MCF 10A (cell line): Measurements from ENCODE around the gene ANKRD40. TPM values are rescaled to one million over a fixed set of nuclear protein-coding genes. Genes with fewer than 3 reads are reported as not detected.
"Not testable (repeated sequence)": the region's sequence is repeated elsewhere in the genome, so short reads cannot be mapped to it uniquely, and the experiment has no call there.

Experiments used
- BruUV-seq: library from RNA; stranded (reverse); fragments of 400-500 nt; replicated peaks from 2 replicates; lab custom pipeline; 2021; lab: Mats Ljungman, UMichigan
- CTCF ChIA-PET: fragments of 300-600 bp; sonication (Branson Sonifier 250); formaldehyde crosslinking; extraction: SDS; loops from one replicate; lab custom pipeline; 2021; ENCODE audit warnings: antibody characterized with exemption, inconsistent platforms; lab: Yijun Ruan, JAX
- POLR2A ChIA-PET: fragments of 300-600, 350-650 bp; sonication (Branson Sonifier 250); formaldehyde crosslinking; extraction: SDS; loops from one replicate; lab custom pipeline; 2020; ENCODE audit warnings: antibody characterized with exemption, inconsistent platforms; lab: Yijun Ruan, JAX
- DNase-seq: peaks from one replicate; pipeline ENCODE4 v3.0.0-alpha.2; 2018; ENCODE audit not compliant: unreplicated experiment
- H3K27ac Mint-ChIP-seq: one replicate; pipeline ENCODE4 v1.8.0; 2022; ENCODE audit warnings: mild to moderate bottlenecking, low read depth, mixed read lengths; ENCODE audit not compliant: unreplicated experiment
- H3K27me3 Mint-ChIP-seq: one replicate; pipeline ENCODE4 v1.8.0; 2022; ENCODE audit warnings: mixed read lengths; ENCODE audit not compliant: insufficient read depth, unreplicated experiment
- H3K36me3 Mint-ChIP-seq: one replicate; pipeline ENCODE4 v1.8.0; 2022; ENCODE audit warnings: mild to moderate bottlenecking, moderate library complexity, mixed read lengths; ENCODE audit not compliant: insufficient read depth, unreplicated experiment
- H3K4me1 Mint-ChIP-seq: one replicate; pipeline ENCODE4 v1.8.0; 2022; ENCODE audit warnings: mixed read lengths; ENCODE audit not compliant: insufficient read depth, unreplicated experiment
- H3K4me3 Mint-ChIP-seq: one replicate; pipeline ENCODE4 v1.8.0; 2022; ENCODE audit warnings: mild to moderate bottlenecking, moderate library complexity, mixed read lengths; ENCODE audit not compliant: unreplicated experiment
- H3K9me3 Mint-ChIP-seq: one replicate; pipeline ENCODE4 v1.8.0; 2022; ENCODE audit warnings: mixed read lengths; ENCODE audit not compliant: unreplicated experiment
- CTCF ChIP-seq: fragments of 200-600 bp; IDR thresholded peaks from one replicate; pipeline ENCODE4 v1.8.0; 2022; ENCODE audit warnings: antibody characterized with exemption, mild to moderate bottlenecking; ENCODE audit not compliant: unreplicated experiment
- intact Hi-C: fragments of 100-400 bp; cut with micrococcal nuclease; formaldehyde crosslinking; loops from 2 replicates; pipeline ENCODE4 v1.14.1; 2022
- total RNA-seq: library from RNA; stranded (reverse); gene quantifications from 2 replicates; pipeline ENCODE4 v1.2.3, GENCODE V29; 2022

The ANKRD40 gene
- total RNA-seq, 1 experiment from 2014 or later = 42.2 TPM

- no peak for TF ChIP-seq CTCF
- ChIA-PET CTCF (interaction anchor here (0.5 to 0.6 kb wide), 2 partner anchors 178 to 179 kb away, joined by 3 to 5 read pairs; no protein-coding TSS in a partner anchor), POLR2A (interaction anchor here (1.3 to 1.6 kb wide), 2 partner anchors 15 to 17 kb away, joined by 3 to 8 read pairs; partner anchors contain the start of gene ANKRD40)
- no peaks in the 10 kb centered on the region for H3K27me3 Mint-ChIP-seq
- intact Hi-C loops = no loop called here
- no peak for DNase-seq
- no TSS peak for BruUV-seq
- H3K4me3 Mint-ChIP-seq = no peak overlapping the region
- peaks cover 15% of the 10 kb centered on the region for H3K4me1 Mint-ChIP-seq
- no peak overlapping the region for H3K27ac Mint-ChIP-seq
- H3K9me3 Mint-ChIP-seq = no peaks in the 10 kb centered on the region
- peaks cover 5% of the 10 kb centered on the region for H3K36me3 Mint-ChIP-seq
These were observed 18.3 kb upstream of the ANKRD40 start for GRCh38 chr17:50725769-50726655.

GRCh38 chr17:50724622-50725021 lies 16.9 kb upstream of the ANKRD40 start:
- DNase-seq, H3K27ac Mint-ChIP-seq, BruUV-seq, intact Hi-C loops, H3K27me3 Mint-ChIP-seq, H3K36me3 Mint-ChIP-seq, POLR2A ChIA-PET, H3K9me3 Mint-ChIP-seq, H3K4me3 Mint-ChIP-seq: not testable (repeated sequence)
- peaks cover 15% of the 10 kb centered on the region for H3K4me1 Mint-ChIP-seq
- CTCF ChIA-PET = interaction anchor here (0.6 to 0.7 kb wide), 3 partner anchors 26 to 248 kb away, joined by 3 to 5 read pairs (median 3); no protein-coding TSS in a partner anchor

GRCh38 chr17:50722746-50723145 lies 15.0 kb upstream of the ANKRD40 start:
- Mint-ChIP-seq H3K4me3 (peak overlapping the region; percentile 96), H3K27me3 (no peaks in the 10 kb centered on the region), H3K27ac (peak overlapping the region; percentile 59), H3K9me3 (no peaks in the 10 kb centered on the region), H3K4me1 (peaks cover 14% of the 10 kb centered on the region), H3K36me3 (peaks cover 13% of the 10 kb centered on the region)
- ChIA-PET CTCF (no interaction called here), POLR2A (interaction anchor here (1.2 kb wide), 1 partner anchor 45 kb away, joined by 6 read pairs; no protein-coding TSS in a partner anchor)
- DNase-seq = no peak
- no peak for TF ChIP-seq CTCF
- intact Hi-C loops = no loop called here
- no TSS peak for BruUV-seq

GRCh38 chr17:50721194-50722010 lies 13.7 kb upstream of the ANKRD40 start:
- POLR2A ChIA-PET = interaction anchor here (0.5 to 1.5 kb wide), 7 partner anchors 13 to 233 kb away, joined by 3 to 22 read pairs (median 5); partner anchors contain the start of genes ANKRD40 and TOB1
- no peaks in the 10 kb centered on the region for H3K27me3 Mint-ChIP-seq
- H3K4me1 Mint-ChIP-seq = peaks cover 6% of the 10 kb centered on the region
- BruUV-seq = no TSS peak
- no peak for TF ChIP-seq CTCF
- peak overlapping the region; percentile 99 for H3K27ac Mint-ChIP-seq
- intact Hi-C loops = no loop called here
- H3K4me3 Mint-ChIP-seq = peak overlapping the region; percentile 96
- H3K36me3 Mint-ChIP-seq = peaks cover 13% of the 10 kb centered on the region
- peak; percentile 34 for DNase-seq
- no peaks in the 10 kb centered on the region for H3K9me3 Mint-ChIP-seq
- CTCF ChIA-PET = no interaction called here
